ENCODE measurements around the gene CCNB3. TPM values are rescaled to one million over a fixed set of nuclear protein-coding genes. Genes with fewer than 3 reads are reported as not detected.

The CCNB3 gene, protein sequence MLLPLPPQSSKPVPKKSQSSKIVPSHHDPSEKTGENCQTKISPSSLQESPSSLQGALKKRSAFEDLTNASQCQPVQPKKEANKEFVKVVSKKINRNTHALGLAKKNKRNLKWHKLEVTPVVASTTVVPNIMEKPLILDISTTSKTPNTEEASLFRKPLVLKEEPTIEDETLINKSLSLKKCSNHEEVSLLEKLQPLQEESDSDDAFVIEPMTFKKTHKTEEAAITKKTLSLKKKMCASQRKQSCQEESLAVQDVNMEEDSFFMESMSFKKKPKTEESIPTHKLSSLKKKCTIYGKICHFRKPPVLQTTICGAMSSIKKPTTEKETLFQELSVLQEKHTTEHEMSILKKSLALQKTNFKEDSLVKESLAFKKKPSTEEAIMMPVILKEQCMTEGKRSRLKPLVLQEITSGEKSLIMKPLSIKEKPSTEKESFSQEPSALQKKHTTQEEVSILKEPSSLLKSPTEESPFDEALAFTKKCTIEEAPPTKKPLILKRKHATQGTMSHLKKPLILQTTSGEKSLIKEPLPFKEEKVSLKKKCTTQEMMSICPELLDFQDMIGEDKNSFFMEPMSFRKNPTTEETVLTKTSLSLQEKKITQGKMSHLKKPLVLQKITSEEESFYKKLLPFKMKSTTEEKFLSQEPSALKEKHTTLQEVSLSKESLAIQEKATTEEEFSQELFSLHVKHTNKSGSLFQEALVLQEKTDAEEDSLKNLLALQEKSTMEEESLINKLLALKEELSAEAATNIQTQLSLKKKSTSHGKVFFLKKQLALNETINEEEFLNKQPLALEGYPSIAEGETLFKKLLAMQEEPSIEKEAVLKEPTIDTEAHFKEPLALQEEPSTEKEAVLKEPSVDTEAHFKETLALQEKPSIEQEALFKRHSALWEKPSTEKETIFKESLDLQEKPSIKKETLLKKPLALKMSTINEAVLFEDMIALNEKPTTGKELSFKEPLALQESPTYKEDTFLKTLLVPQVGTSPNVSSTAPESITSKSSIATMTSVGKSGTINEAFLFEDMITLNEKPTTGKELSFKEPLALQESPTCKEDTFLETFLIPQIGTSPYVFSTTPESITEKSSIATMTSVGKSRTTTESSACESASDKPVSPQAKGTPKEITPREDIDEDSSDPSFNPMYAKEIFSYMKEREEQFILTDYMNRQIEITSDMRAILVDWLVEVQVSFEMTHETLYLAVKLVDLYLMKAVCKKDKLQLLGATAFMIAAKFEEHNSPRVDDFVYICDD (N-terminal part only)
- 1.4 TPM in 1 of 2 replicates, not detected in the other for total RNA-seq (2014; rRNA removed; shearing (Covaris generic); ENCODE audit: low replicate concordance)

DNA sequence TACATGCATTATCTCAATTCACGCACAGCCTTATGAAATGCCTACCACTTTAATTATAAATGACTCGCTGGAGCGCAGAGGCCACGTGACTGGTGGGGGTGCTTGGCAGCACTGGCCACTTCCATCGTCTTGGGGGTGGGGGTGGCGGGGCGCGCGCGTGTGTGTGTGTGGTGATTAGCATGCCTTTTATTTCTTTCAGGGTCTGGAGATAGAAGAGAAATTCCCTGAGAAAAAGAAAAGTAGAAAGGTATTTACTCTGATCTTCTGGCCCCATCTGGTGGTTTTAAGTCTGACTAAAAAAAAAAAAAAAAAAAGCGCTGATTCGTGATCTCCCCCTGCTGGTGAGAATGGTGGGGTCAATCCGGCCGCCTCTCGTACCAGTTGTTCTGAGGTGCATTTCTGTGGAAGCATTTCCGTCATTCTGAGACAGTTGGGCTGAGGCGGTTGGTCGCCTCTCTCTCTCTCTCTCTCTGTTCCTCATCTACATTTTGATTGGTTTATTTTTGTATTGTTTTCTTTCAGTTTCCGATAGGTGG is at the start of gene CCNB3:
Gene CCNB3, plus strand, starts transcription at position 402 of the 536 bp plus-strand sequence. CDS start 80,399 bp downstream, outside the sequence.
- DNase-seq (ENCODE audit: low read depth): peak; percentile 82
- in situ Hi-C loops (cut with HindIII; ENCODE audit: low pct_unique_long_range_greater_than_20kb, low sequenced_read_pairs): no loop called here

DNA sequence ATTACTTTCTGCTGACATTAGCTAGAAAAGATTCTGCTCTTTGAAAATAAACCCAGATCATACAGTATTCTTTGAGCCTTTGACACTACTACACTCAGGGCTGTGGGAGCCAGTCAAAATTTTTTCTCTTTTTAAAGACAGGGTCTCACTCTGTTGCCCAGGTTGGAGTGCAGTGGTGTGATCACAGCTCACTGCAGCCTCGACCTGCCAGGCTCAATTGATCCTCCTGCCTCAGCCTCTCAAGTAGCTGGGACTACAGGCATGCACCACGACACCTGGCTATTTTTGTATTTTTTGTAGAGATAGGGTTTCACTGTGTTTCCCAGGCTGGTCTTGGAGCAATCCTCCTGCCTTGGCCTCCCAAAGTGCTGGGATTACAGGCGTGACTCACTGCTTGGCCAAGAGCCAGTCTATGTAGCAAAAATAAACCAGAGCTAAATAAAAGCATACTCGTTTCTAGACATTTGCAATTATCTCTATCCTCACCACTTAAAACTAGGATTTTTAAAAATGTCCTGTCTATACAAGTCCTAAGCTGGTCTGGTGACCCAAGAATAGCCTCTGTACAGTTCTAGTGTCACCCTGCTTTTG is 46.9 kb upstream of the CCNB3 start:
- DNase-seq (ENCODE audit: low read depth): no peak
- in situ Hi-C loops (cut with HindIII; ENCODE audit: low pct_unique_long_range_greater_than_20kb, low sequenced_read_pairs): no loop called here

DNA sequence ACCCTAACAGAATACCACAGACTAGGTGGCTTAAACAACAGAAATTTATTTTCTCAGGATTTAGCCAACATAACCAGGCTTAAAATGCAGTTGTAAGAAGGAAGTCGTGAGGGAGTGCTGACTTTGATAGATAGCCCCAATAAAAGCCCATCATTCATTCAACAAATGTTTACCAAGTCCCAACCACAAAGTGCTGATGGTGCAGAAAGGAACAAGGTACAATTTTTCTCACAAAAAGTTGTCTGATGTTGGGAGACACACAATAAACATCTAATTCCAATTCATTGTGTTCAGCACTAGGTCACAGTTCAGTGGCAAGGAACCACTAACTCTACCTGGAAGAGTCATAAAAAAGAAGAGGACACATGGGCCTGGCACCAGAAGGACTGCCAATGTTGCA is 46.0 kb upstream of the CCNB3 start:
- in situ Hi-C loops (cut with HindIII; ENCODE audit: low pct_unique_long_range_greater_than_20kb, low sequenced_read_pairs): no loop called here
- DNase-seq (ENCODE audit: low read depth): no peak

DNA sequence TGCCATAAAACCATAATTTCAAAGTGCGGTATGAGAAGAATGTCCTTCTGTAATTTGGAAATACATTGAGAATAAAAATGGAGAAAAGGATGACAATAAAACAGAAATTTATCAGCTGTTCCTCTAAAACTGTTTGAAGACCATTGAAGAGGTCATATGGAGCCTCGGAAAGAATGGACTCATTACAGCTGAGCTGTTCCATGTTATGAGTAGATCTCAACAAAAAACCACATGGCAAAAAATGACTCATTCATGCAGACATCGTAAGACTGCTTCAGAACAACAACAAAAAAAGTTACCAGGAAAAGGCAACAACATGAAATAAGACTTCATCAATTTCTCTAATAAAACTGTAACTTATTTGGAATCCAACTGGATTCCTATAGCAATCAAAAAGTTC is 43.4 kb upstream of the CCNB3 start:
- in situ Hi-C loops (cut with HindIII; ENCODE audit: low pct_unique_long_range_greater_than_20kb, low sequenced_read_pairs): no loop called here
- DNase-seq (ENCODE audit: low read depth): no peak

DNA sequence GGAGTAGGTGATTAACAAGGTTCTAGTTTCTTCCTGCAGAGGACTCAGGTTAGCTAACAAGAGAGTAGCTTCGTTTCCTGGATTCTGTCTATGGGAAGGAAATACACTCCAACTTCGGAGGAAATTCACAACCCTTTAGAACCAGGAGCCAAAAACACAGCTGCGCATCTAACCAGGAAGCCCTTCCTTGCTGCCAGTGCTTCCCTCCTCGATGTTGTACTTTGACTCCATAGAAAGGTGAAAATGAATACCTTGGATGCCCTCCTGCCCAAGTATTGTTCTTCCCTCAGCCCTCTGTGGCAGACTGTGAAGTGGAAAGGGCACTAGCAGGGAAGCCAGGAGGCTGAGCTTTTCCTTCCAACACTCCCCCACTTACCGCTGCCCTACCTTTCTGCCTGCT is 38.8 kb upstream of the CCNB3 start:
- in situ Hi-C loops (cut with HindIII; ENCODE audit: low pct_unique_long_range_greater_than_20kb, low sequenced_read_pairs): no loop called here
- DNase-seq (ENCODE audit: low read depth): no peak

DNA sequence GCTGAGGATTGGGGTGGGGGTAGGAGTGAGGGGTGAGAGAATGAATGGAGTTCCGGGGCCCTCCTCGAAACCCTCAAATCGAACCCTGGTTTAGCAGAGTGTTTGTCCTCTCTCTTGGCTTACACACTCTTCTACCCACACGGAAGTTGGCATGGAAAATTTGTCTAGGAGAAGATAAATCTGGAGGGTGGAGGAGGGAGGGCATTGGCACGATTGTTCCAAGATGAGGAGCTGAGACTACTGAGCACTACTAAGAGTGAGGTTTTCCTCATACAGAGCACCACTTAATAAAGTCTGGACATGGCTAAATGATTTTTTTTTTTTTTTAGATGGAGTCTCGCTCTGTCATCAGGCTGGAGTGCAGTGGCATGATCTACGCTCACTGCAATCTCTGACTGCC is 37.2 kb upstream of the CCNB3 start:
- in situ Hi-C loops (cut with HindIII; ENCODE audit: low pct_unique_long_range_greater_than_20kb, low sequenced_read_pairs): no loop called here
- no peak for DNase-seq (ENCODE audit: low read depth)

DNA sequence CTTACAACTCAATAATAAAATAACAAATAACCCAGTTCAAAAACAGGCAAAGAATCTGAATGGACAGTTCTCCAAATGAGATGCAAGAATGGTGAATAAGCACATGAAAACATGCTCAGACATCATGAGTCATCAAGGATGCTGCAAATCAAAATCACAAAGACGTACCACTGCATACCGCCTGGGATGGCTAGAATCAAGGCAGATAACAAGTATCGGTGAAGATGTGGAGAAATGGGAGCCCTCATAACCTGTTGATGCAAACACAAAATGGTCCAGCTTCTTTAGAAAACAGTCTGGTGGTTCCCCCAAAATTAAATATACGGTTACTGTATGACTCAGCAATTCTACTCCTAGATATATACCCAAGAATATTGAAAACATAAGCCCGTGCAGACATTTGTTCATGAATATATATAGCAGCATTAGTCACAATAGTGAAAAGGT is 36.3 kb upstream of the CCNB3 start:
- in situ Hi-C loops (cut with HindIII; ENCODE audit: low pct_unique_long_range_greater_than_20kb, low sequenced_read_pairs): no loop called here
- peak; percentile 41 for DNase-seq (ENCODE audit: low read depth)

DNA sequence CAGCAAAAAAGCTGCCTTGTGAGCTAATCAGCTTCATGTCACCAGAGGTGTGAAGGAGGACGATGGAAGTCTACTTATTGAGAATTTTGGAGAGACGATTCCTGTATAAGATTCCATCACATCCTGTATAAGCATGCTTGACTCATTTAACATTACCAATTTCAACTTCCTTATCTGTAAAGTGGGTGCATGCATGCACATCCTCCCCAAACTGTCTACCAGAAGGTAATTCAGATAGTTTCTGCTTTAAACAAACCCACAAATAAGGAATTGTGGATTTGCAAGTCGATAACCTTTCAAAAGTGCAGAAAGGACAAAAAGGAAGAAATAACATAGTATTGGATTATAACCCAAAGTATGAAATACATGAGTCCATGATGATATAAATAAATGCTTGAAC is 34.8 kb upstream of the CCNB3 start:
- DNase-seq (ENCODE audit: low read depth): no peak
- in situ Hi-C loops (cut with HindIII; ENCODE audit: low pct_unique_long_range_greater_than_20kb, low sequenced_read_pairs): no loop called here

DNA sequence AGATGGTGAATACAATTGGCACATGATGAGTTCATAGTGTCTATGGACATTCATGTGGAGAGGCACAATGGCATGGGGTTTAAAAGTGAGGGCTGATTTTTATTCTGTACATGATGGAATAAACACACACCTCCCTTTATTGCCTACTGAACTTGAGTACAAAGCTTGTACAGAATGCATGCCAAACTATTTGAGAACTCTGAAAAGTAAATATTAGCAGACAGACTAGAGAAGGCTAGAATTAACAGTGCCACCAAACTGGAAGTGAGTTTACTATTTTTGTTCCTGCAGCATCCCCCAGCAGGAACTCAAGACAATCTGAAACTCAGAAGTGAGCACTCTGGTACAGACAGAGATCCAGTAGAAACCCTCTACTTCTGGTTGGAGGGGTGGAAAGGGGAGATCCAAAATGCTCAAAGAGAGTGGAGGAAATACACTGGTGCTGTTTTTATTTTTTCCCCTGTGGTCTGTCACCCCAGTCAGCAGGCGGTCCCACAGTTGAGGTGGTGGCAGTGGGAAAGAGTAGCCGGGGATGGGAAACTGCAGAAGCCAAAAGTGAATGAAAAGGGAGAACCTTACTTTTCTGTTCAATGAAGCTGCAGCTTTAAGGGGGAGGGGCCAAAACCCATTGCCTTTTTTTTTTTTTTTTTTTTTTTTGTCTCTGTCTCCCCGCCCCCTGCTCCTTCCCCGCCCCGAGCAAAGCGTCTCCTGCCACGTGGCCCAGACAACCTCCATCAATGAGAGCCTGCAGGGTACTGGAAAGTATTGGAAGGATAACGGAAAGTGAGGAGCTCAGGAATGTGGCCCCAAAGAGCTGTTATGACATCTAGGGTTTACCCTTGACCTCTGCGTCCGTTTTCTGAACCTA is 24.3 kb upstream of the CCNB3 start:
- in situ Hi-C loops (cut with HindIII; ENCODE audit: low pct_unique_long_range_greater_than_20kb, low sequenced_read_pairs): no loop called here
- DNase-seq (ENCODE audit: low read depth): peak; percentile 18

DNA sequence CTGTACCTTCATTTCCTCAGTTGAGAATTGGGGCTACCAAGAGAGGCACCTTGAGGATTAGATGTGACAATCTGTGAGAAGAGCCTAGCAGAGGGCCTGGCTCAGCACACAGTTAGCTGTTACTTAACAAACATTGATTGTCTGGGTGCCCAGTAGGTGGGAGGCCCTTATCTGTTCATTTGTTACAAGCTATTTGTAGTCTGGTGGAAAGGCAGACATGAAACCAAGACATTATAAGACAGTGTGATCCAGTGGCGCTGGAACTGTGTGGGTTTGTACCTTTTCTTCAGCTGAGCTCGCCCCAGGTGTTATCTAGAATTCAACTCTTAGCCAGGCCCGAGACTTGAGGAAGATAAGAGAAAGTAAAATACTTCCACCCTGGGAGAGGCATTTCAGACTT is 20.7 kb upstream of the CCNB3 start:
- in situ Hi-C loops (cut with HindIII; ENCODE audit: low pct_unique_long_range_greater_than_20kb, low sequenced_read_pairs): no loop called here
- no peak for DNase-seq (ENCODE audit: low read depth)

DNA sequence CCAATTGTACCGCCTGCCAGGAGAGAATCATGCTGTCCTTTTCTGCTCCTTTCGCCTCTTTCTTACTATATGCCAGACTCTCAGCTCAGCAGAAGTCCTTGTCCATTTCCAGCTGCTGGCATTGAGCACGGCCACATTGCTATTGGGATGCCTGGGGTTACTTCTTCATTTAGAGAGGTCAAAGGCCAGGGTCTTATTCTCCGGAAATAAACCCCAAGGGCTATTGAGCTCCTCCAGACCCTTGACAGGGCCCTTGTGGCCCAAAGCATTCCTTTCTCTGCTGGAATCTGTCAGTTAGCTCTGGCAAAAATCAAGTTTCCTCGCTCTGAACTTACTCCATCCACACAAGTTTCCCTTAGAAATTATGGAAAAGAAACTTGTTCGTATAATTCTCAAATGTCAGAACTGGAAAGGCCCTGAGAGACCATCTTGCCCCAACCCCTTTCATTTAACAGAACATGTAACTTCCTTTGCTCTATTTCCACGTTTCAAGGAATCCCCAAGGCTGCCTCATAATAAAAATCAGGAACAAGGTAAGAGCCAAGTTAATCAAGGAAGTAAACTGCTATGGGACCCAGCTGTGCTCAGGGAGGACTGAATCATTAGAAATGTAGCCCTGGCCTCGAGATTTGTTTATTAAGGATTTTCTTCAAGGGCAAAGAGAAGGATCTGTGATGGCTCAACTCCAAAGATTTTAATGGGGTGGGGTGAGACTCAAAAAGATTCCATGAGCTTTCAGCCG is 15.5 kb upstream of the CCNB3 start:
- in situ Hi-C loops (cut with HindIII; ENCODE audit: low pct_unique_long_range_greater_than_20kb, low sequenced_read_pairs): no loop called here
- no peak for DNase-seq (ENCODE audit: low read depth)

DNA sequence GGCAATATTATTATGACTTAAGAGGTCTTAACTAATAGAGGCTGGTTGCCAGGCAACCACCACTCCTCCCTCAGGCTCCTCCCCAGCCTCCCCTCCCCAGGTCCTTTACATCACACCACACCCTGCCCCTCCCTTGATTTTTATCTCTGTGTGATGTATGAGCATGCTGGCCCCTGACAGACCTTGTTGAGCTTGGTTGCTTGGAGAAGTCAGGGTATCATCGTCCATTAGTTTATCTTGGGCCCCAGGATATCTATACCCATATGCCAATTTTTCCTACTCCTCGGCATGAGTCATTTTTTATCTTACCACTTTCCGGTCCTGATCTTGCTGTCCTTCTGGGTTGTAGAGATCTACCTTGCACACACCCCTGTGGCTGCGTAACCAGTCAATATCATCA is 6.2 kb upstream of the CCNB3 start:
- in situ Hi-C loops (cut with HindIII; ENCODE audit: low pct_unique_long_range_greater_than_20kb, low sequenced_read_pairs): no loop called here
- DNase-seq (ENCODE audit: low read depth): no peak

DNA sequence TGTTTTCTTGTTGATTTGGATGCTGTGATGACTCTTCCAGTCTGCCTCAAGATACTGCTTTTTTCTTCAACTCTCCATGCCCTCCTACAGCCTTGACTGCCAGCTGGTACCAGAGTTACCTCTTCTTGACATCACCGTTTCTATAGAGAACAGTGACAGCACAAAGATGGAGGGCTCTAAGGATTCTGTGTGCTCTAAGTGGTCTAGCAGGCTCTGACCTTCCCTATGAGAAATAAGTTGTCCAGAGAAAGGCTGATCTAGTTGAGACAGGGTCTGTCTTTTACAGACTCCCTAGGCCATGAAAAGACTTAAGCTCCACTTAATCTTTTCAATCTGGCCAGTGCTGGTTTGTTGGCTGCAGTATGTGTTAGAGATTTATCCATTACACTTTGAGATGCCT is 3.7 kb upstream of the CCNB3 start, which contains the start of gene AKAP4:
Gene AKAP4, minus strand, starts transcription at position 101 of the 400 bp plus-strand sequence. CDS start 118 bp downstream, outside the sequence.
- DNase-seq (ENCODE audit: low read depth): no peak
- in situ Hi-C loops (cut with HindIII; ENCODE audit: low pct_unique_long_range_greater_than_20kb, low sequenced_read_pairs): no loop called here

DNA sequence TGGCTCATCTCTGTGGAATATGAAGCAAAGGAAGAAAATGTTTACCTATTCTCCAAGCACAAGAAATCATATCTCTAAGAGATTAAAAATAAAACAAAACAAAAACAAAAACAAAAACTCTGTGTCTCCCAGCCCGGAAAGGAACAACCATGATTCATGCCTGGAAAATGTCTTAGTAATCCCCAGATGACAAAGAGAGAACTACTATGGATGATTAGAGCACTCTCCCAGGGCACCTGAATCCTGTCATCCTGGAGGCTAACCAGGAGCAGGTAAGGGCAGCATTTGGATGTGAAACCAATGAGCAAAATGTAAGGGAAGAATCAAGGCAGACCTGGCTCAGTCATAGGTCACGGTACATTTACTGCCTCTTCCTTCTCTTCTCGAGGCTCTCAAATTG is 2.0 kb upstream of the CCNB3 start:
- DNase-seq (ENCODE audit: low read depth): no peak
- in situ Hi-C loops (cut with HindIII; ENCODE audit: low pct_unique_long_range_greater_than_20kb, low sequenced_read_pairs): no loop called here

DNA sequence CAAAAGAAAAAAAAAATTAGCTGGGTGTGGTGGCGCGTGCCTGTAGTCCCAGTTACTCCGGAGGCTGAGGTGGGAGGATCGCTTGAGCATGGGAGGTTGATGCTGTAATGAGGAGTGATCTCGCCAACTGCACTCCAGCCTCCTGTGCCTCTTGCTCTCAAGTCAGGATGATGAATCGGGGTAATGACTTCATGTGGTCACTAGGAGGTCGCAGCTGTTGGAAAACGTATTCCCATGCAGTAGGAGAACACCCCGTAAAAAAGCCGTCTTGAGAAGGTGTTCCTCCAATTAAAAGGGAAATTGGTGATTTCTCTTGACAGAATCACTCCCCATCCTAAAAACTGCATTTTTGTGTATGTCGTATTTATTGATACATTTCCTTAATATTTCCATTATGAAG is 2.2 kb downstream of the CCNB3 start:
- in situ Hi-C loops (cut with HindIII; ENCODE audit: low pct_unique_long_range_greater_than_20kb, low sequenced_read_pairs): no loop called here
- no peak for DNase-seq (ENCODE audit: low read depth)

DNA sequence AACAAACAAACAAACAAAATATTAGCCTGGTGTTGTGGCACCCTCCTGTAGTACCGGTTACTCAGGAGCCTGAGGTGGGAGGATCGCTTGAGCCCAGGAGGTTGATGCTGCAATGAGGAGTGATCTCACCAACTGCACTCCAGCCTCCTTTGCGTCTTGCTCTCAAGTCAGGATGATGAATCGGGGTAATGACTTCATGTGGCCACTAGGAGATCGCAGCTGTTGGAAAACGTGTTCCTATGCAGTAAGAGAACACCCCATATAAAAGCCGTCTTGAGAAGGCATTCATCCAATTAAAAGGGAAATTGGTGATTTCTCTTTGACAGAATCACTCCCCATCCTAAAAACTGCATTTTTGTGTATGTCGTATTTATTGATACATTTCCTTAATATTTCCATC is 6.9 kb downstream of the CCNB3 start:
- no peak for DNase-seq (ENCODE audit: low read depth)
- in situ Hi-C loops (cut with HindIII; ENCODE audit: low pct_unique_long_range_greater_than_20kb, low sequenced_read_pairs): no loop called here

Data from Caki2 (cell line).